ENCODE measurements around the gene TOP2A. TPM values are rescaled to one million over a fixed set of nuclear protein-coding genes. Genes with fewer than 3 reads are reported as not detected.

The TOP2A gene
- polyA plus RNA-seq, 1 donor from 2014 or later: 7.8 TPM

GRCh38 chr17:40460604-40460967 lies 42.9 kb upstream of the TOP2A start:
- no peaks in the 10 kb centered on the region for H3K9me3 ChIP-seq (ENCODE audit: low read length)
- H4K20me1 ChIP-seq (ENCODE audit: insufficient read depth): no peaks in the 10 kb centered on the region
- no peak overlapping the region for H3K27ac ChIP-seq (ENCODE audit: low read length)
- H3K79me2 ChIP-seq (replicated peaks; ENCODE audit: insufficient read depth, low read length): no peaks in the 10 kb centered on the region
- H3K36me3 ChIP-seq (ENCODE audit: insufficient read depth, low read length): no peaks in the 10 kb centered on the region
- no peak overlapping the region for H3K4me2 ChIP-seq (ENCODE audit: low read length)
- no peaks in the 10 kb centered on the region for H3F3A ChIP-seq (ENCODE audit: insufficient read depth, low read length, poor library complexity, severe bottlenecking)
- TF ChIP-seq REST (IDR thresholded peaks at IDR 0.05; ENCODE audit: borderline replicate concordance): no peak
- no peak for TF ChIP-seq EP300 (conservative IDR thresholded peaks at IDR 0.05; ENCODE audit: poor library complexity, severe bottlenecking)
- no peak for TF ChIP-seq TAF1 (IDR thresholded peaks at IDR 0.05; ENCODE audit: low read depth)
- TF ChIP-seq MXI1 (conservative IDR thresholded peaks at IDR 0.05; ENCODE audit: poor library complexity, severe bottlenecking): no peak
- no peak for TF ChIP-seq EZH2 (IDR thresholded peaks at IDR 0.05; ENCODE audit: borderline replicate concordance, insufficient read depth, low read length, poor library complexity, severe bottlenecking)
- TF ChIP-seq CTCF (IDR thresholded peaks at IDR 0.05; ENCODE audit: poor library complexity, severe bottlenecking): no peak
- TF ChIP-seq RAD21 (conservative IDR thresholded peaks at IDR 0.05): no peak
- no peak for TF ChIP-seq POLR2AphosphoS5 (IDR thresholded peaks at IDR 0.05)
- TF ChIP-seq SMC3 (conservative IDR thresholded peaks at IDR 0.05; ENCODE audit: poor library complexity): no peak
- H3K9me2 ChIP-seq (ENCODE audit: insufficient read depth, low read length): no peaks in the 10 kb centered on the region
- no peaks in the 10 kb centered on the region for H3K27me3 ChIP-seq (ENCODE audit: insufficient read depth, low read depth, low read length)
- no peak overlapping the region for H3K4me3 ChIP-seq (ENCODE audit: low read length)
- no peak overlapping the region for H2AFZ ChIP-seq (ENCODE audit: low read depth, low read length)
- no peak overlapping the region for H3K9ac ChIP-seq (ENCODE audit: low read length)

GRCh38 chr17:40459636-40460603 lies 42.2 kb upstream of the TOP2A start:
- no peaks in the 10 kb centered on the region for H3K9me3 ChIP-seq (ENCODE audit: low read length)
- TF ChIP-seq MXI1 (conservative IDR thresholded peaks at IDR 0.05; ENCODE audit: poor library complexity, severe bottlenecking) (no peak), SMC3 (conservative IDR thresholded peaks at IDR 0.05; ENCODE audit: poor library complexity) (no peak), POLR2AphosphoS5 (IDR thresholded peaks at IDR 0.05) (no peak), RAD21 (conservative IDR thresholded peaks at IDR 0.05) (no peak), EP300 (conservative IDR thresholded peaks at IDR 0.05; ENCODE audit: poor library complexity, severe bottlenecking) (no peak), REST (IDR thresholded peaks at IDR 0.05; ENCODE audit: borderline replicate concordance) (no peak), TAF1 (IDR thresholded peaks at IDR 0.05; ENCODE audit: low read depth) (no peak), CTCF (IDR thresholded peaks at IDR 0.05; ENCODE audit: poor library complexity, severe bottlenecking) (no peak), EZH2 (IDR thresholded peaks at IDR 0.05; ENCODE audit: borderline replicate concordance, insufficient read depth, low read length, poor library complexity, severe bottlenecking) (no peak)
- H3F3A ChIP-seq (ENCODE audit: insufficient read depth, low read length, poor library complexity, severe bottlenecking): no peaks in the 10 kb centered on the region
- no peak overlapping the region for H3K4me2 ChIP-seq (ENCODE audit: low read length)
- no peaks in the 10 kb centered on the region for H3K27me3 ChIP-seq (ENCODE audit: insufficient read depth, low read depth, low read length)
- no peaks in the 10 kb centered on the region for H3K79me2 ChIP-seq (replicated peaks; ENCODE audit: insufficient read depth, low read length)
- H2AFZ ChIP-seq (ENCODE audit: low read depth, low read length): no peak overlapping the region
- H3K36me3 ChIP-seq (ENCODE audit: insufficient read depth, low read length): no peaks in the 10 kb centered on the region
- no peak overlapping the region for H3K27ac ChIP-seq (ENCODE audit: low read length)
- H3K9ac ChIP-seq (ENCODE audit: low read length): no peak overlapping the region
- no peak overlapping the region for H3K4me3 ChIP-seq (ENCODE audit: low read length)
- no peaks in the 10 kb centered on the region for H3K9me2 ChIP-seq (ENCODE audit: insufficient read depth, low read length)
- H4K20me1 ChIP-seq (ENCODE audit: insufficient read depth): no peaks in the 10 kb centered on the region

All from neural cell (in vitro differentiated cells).